PC-9 (cell line): ENCODE data around the gene DOHH. TPM values are rescaled to one million over a fixed set of nuclear protein-coding genes. Genes with fewer than 3 reads are reported as not detected.

Source experiments
- BruUV-seq: library from RNA; stranded (reverse); fragments of 400-500 nt; replicated peaks from 2 replicates; lab custom pipeline; 2021; lab: Mats Ljungman, UMichigan
- CTCF ChIA-PET: fragments of 300-600 bp; sonication (Branson Sonifier 250); formaldehyde crosslinking; loops from one replicate; lab custom pipeline; 2022; ENCODE audit warnings: antibody characterized with exemption; lab: Charles Lee
- POLR2A ChIA-PET: fragments of 300-600 bp; sonication (Branson Sonifier 250); formaldehyde crosslinking; loops from one replicate; lab custom pipeline; 2022; ENCODE audit warnings: antibody characterized with exemption; ENCODE audit not compliant: unreplicated experiment; lab: Charles Lee
- DNase-seq, 2 experiments: peaks; one replicate each; pipeline versions ENCODE4 v3.0.0 to v3.0.0-alpha.2; 2015 to 2022; ENCODE audit warnings: mixed read lengths in 1 of 2
- H2AFZ ChIP-seq: fragments of 200-600 bp; sonication (generic); 2 replicates; pipeline ENCODE4 v1.8.1; 2017; ENCODE audit warnings: antibody characterized with exemption
- H3F3A ChIP-seq: fragments of 200-600 bp; sonication (generic); 2 replicates; pipeline ENCODE4 v1.8.1; 2017; ENCODE audit warnings: antibody characterized with exemption, mild to moderate bottlenecking, low read depth; ENCODE audit not compliant: insufficient read depth
- H3K27ac ChIP-seq: fragments of 200-600 bp; sonication (generic); 2 replicates; pipeline ENCODE4 v1.6.1; 2016; ENCODE audit warnings: mixed run types
- H3K27me3 ChIP-seq: fragments of 200-600 bp; sonication (generic); 2 replicates; pipeline ENCODE4 v1.6.1; 2016; ENCODE audit warnings: low read depth, mixed run types; ENCODE audit not compliant: insufficient read depth
- H3K36me3 ChIP-seq: fragments of 200-600 bp; sonication (generic); 2 replicates; pipeline ENCODE4 v1.6.1; 2016; ENCODE audit warnings: low read depth, mixed run types
- H3K4me1 ChIP-seq: fragments of 200-600 bp; sonication (generic); replicated peaks from 2 replicates; pipeline ENCODE4 v1.6.1; 2016; ENCODE audit warnings: mixed run types; ENCODE audit not compliant: insufficient read depth
- H3K4me2 ChIP-seq: fragments of 200-600 bp; sonication (generic); 2 replicates; pipeline ENCODE4 v1.6.1; 2017; ENCODE audit warnings: mixed run types
- H3K4me3 ChIP-seq: fragments of 200-600 bp; sonication (generic); 2 replicates; pipeline ENCODE4 v1.6.1; 2016; ENCODE audit warnings: mixed run types
- H3K79me2 ChIP-seq: fragments of 200-600 bp; sonication (generic); 2 replicates; pipeline ENCODE4 v1.6.1; 2017; ENCODE audit warnings: low read depth, mixed run types
- H3K9me2 ChIP-seq: fragments of 200-600 bp; sonication (generic); 2 replicates; pipeline ENCODE4 v1.8.1; 2017; ENCODE audit warnings: mild to moderate bottlenecking; ENCODE audit not compliant: insufficient read depth
- H3K9me3 ChIP-seq: fragments of 200-600 bp; sonication (generic); 2 replicates; pipeline ENCODE4 v1.8.1; 2016; ENCODE audit warnings: low read depth; ENCODE audit not compliant: insufficient read depth
- H4K20me1 ChIP-seq: fragments of 200-600 bp; sonication (generic); 2 replicates; pipeline ENCODE4 v1.8.1; 2017; ENCODE audit not compliant: insufficient read depth
- EZH2 ChIP-seq: fragments of 200-600 bp; sonication (generic); IDR thresholded peaks from 2 replicates; pipeline ENCODE4 v1.8.0; 2017; ENCODE audit warnings: antibody characterized with exemption, low read depth
- intact Hi-C: fragments of 100-400 bp; cut with micrococcal nuclease; formaldehyde crosslinking; loops from one replicate; pipeline ENCODE4 v1.10.0; 2022; ENCODE audit not compliant: unreplicated experiment
- total RNA-seq: library from RNA; stranded (reverse); gene quantifications from 2 replicates; pipeline ENCODE4 v1.2.3, GENCODE V29; 2021
- TF ChIP-seq, protein P1 (sequence below): fragments of 200-600 bp; sonication (generic); conservative IDR thresholded peaks from 2 replicates; pipeline ENCODE4 v1.6.1; 2017; ENCODE audit warnings: mixed run types, antibody characterized with exemption, mild to moderate bottlenecking, moderate library complexity

The DOHH gene
- total RNA-seq, 1 experiment from 2014 or later, result 7.7 TPM

DNA sequence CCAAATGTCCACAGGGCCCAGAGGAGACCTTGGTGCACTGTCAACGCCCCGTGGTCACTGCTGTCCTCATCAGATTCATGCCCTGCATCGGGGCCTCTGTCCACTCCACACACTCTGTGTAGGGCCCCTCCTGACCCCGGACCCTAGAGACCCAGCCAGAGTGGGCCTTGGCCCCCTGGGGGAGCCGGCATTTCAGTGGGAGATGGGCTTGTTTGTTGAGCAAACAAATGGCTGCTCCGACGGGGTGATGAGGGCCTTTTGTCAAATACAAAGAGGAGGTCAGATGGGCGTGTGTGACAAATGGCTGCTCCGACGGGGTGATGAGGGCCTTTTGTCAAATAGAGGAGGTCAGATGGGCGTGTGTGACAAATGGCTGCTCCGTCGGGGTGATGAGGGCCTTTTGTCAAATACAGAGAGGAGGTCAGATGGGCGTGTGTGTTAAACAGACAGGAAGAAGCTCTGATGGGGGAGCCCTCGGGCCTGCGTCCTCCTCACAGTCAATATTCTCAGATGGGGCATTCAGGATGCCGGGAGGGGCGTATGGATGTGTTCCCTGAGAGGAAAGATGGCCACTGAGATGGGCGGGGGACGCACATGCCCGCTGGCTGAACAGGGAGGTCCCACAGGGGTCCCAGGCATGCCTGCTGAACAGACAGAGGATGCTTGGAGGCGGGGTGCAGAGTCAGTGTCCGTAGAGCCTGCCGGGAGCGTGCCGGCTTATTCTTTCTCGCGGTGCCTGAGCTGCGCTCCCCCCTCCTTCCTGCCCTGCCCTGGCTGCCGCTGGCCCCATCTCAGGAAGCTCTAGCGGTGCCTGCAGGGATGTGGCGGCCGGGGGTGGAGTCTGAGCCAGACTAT, 56.4 kb downstream of the DOHH start:
- BruUV-seq, result no TSS peak
- CTCF ChIA-PET, result no interaction called here
- no peak overlapping the region for H2AFZ ChIP-seq

DNA sequence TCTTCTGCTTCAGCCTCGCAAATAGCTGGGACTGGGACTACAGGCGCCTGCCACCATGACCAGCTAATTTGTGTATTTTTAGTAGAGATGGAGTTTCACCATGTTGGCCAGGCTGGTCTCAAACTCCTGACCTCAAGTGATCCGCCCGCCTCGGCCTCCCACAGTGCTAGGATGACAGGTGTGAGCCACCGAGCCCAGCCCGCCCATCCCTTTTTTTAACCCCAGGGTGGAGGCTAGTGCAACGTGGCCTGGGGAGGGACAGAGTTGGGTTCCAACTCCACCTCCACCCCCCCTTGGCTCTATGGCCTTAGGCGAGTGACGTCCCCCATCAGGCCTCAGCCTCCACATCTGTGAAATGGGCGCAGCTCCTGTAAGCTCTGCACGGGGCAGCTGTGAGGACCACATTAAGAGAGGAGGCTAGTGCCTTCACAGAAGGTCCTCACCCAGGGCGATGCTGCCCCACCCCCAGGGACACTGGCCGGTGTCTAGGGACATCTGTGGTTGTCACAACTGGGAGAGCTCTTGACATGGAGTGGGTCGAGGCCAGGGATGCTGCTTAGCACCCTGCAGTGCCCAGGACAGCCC, 57.9 kb downstream of the DOHH start:
- intact Hi-C loops, result no loop called here
- H2AFZ ChIP-seq, result no peak overlapping the region
- H3K4me1 ChIP-seq, result no peaks in the 10 kb centered on the region
- no peaks in the 10 kb centered on the region for H3K36me3 ChIP-seq
- H3F3A ChIP-seq, result no peaks in the 10 kb centered on the region
- TF ChIP-seq, protein P1, sequence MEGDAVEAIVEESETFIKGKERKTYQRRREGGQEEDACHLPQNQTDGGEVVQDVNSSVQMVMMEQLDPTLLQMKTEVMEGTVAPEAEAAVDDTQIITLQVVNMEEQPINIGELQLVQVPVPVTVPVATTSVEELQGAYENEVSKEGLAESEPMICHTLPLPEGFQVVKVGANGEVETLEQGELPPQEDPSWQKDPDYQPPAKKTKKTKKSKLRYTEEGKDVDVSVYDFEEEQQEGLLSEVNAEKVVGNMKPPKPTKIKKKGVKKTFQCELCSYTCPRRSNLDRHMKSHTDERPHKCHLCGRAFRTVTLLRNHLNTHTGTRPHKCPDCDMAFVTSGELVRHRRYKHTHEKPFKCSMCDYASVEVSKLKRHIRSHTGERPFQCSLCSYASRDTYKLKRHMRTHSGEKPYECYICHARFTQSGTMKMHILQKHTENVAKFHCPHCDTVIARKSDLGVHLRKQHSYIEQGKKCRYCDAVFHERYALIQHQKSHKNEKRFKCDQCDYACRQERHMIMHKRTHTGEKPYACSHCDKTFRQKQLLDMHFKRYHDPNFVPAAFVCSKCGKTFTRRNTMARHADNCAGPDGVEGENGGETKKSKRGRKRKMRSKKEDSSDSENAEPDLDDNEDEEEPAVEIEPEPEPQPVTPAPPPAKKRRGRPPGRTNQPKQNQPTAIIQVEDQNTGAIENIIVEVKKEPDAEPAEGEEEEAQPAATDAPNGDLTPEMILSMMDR, result no peak
- TF ChIP-seq EZH2, result no peak
- no peaks in the 10 kb centered on the region for H3K27me3 ChIP-seq
- no peaks in the 10 kb centered on the region for H3K79me2 ChIP-seq
- BruUV-seq, result no TSS peak
- H3K9me2 ChIP-seq, result no peaks in the 10 kb centered on the region
- ChIA-PET POLR2A (no interaction called here), CTCF (no interaction called here)
- H3K27ac ChIP-seq, result no peak overlapping the region
- no peaks in the 10 kb centered on the region; the same call in 1 of the 2 replicates for H4K20me1 ChIP-seq
- H3K9me3 ChIP-seq, result no peaks in the 10 kb centered on the region
- H3K4me3 ChIP-seq, result no peak overlapping the region
- no peak overlapping the region for H3K4me2 ChIP-seq
- no peak for DNase-seq

More for the DNA sequence above, 56.4 kb downstream of the DOHH start:
- no peaks in the 10 kb centered on the region for H3K9me3 ChIP-seq
- intact Hi-C loops, result no loop called here
- no peaks in the 10 kb centered on the region for H3K4me1 ChIP-seq
- POLR2A ChIA-PET, result no interaction called here
- H3K79me2 ChIP-seq, result no peaks in the 10 kb centered on the region
- no peak overlapping the region for H3K4me2 ChIP-seq
- H3K27ac ChIP-seq, result no peak overlapping the region
- H3K4me3 ChIP-seq, result no peak overlapping the region
- no peaks in the 10 kb centered on the region for H3K27me3 ChIP-seq
- H3F3A ChIP-seq, result no peaks in the 10 kb centered on the region; the same call in 1 of the 2 replicates
- H4K20me1 ChIP-seq, result no peaks in the 10 kb centered on the region; the same call in 1 of the 2 replicates
- H3K36me3 ChIP-seq, result no peaks in the 10 kb centered on the region
- no peak for DNase-seq
- H3K9me2 ChIP-seq, result no peaks in the 10 kb centered on the region
- TF ChIP-seq, protein P1, result no peak
- no peak for TF ChIP-seq EZH2

DNA sequence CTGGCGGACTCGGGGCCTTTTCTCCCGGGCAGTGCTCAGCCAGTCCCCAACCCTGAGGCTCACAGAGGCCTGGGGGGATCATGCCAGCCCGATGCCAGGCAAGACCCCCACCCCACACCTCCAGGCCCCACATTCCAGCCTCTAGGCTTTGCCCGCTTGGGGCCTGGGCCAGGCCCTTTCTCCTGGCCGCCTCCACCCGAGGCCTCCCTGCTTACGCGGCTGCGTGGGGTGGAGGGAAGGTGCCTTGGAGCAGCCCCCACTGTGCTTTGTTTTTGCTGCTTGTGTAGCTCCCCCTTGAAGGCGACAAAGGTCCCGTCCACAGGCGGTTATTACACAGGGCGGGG, 58.5 kb downstream of the DOHH start:
- intact Hi-C loops, result no loop called here
- BruUV-seq, result no TSS peak
- CTCF ChIA-PET, result no interaction called here

More for the DNA sequence above, 58.5 kb downstream of the DOHH start:
- Histone ChIP-seq H3K4me2 (no peak overlapping the region), H2AFZ (no peak overlapping the region), H3K36me3 (no peaks in the 10 kb centered on the region), H3K4me3 (no peak overlapping the region), H3K79me2 (no peaks in the 10 kb centered on the region), H3K9me2 (no peaks in the 10 kb centered on the region), H3K27ac (no peak overlapping the region), H4K20me1 (no peaks in the 10 kb centered on the region; the same call in 1 of the 2 replicates), H3F3A (no peaks in the 10 kb centered on the region), H3K9me3 (no peaks in the 10 kb centered on the region), H3K4me1 (no peaks in the 10 kb centered on the region), H3K27me3 (no peaks in the 10 kb centered on the region)
- POLR2A ChIA-PET, result interaction anchor here (0.6 kb wide), 1 partner anchor 422 kb away, joined by 5 read pairs; no protein-coding TSS in a partner anchor
- no peak for DNase-seq
- TF ChIP-seq EZH2, result no peak
- TF ChIP-seq, protein P1, result no peak
